GM23248 (cell line): ENCODE results near the gene B3GAT3. TPM values are rescaled to one million over a fixed set of nuclear protein-coding genes. Genes with fewer than 3 reads are reported as not detected.

ENCODE experiments used
- DNase-seq: peaks from one replicate; pipeline ENCODE4 v3.0.0-alpha.2; 2015
- H2AFZ ChIP-seq: fragments of 200-600 bp; sonication (generic); 2 replicates; pipeline ENCODE4 v1.6.1; 2016; ENCODE audit warnings: antibody characterized with exemption
- H3F3A ChIP-seq: fragments of 200-600 bp; sonication (generic); 2 replicates; pipeline ENCODE4 v1.6.1; 2016; ENCODE audit warnings: mild to moderate bottlenecking, antibody characterized with exemption, mixed run types; ENCODE audit not compliant: insufficient read depth
- H3K27ac ChIP-seq: fragments of 200-600 bp; sonication (generic); 2 replicates; pipeline ENCODE4 v1.5.1; 2016; ENCODE audit warnings: mild to moderate bottlenecking
- H3K27me3 ChIP-seq: fragments of 200-600 bp; sonication (generic); replicated peaks from 2 replicates; pipeline ENCODE4 v1.6.1; 2016; ENCODE audit warnings: mild to moderate bottlenecking; ENCODE audit not compliant: insufficient read depth
- H3K36me3 ChIP-seq: fragments of 200-600 bp; sonication (generic); 2 replicates; pipeline ENCODE4 v1.6.1; 2016; ENCODE audit warnings: low read depth, mild to moderate bottlenecking
- H3K4me1 ChIP-seq: fragments of 200-600 bp; sonication (generic); 2 replicates; pipeline ENCODE4 v1.6.1; 2016; ENCODE audit warnings: mild to moderate bottlenecking; ENCODE audit not compliant: insufficient read depth
- H3K4me2 ChIP-seq: fragments of 200-600 bp; sonication (generic); one replicate; pipeline ENCODE4 v1.6.1; 2016; ENCODE audit warnings: mild to moderate bottlenecking; ENCODE audit not compliant: unreplicated experiment
- H3K4me3 ChIP-seq: fragments of 200-600 bp; sonication (generic); 2 replicates; pipeline ENCODE4 v1.5.1; 2016; ENCODE audit warnings: mild to moderate bottlenecking
- H3K79me2 ChIP-seq: fragments of 200-600 bp; sonication (generic); 2 replicates; pipeline ENCODE4 v1.6.1; 2016; ENCODE audit warnings: mild to moderate bottlenecking; ENCODE audit not compliant: insufficient read depth
- H3K9ac ChIP-seq: fragments of 200-600 bp; sonication (generic); 2 replicates; pipeline ENCODE4 v1.6.1; 2016; ENCODE audit warnings: mild to moderate bottlenecking
- H3K9me2 ChIP-seq: fragments of 200-600 bp; sonication (generic); 2 replicates; pipeline ENCODE4 v1.6.1; 2016; ENCODE audit warnings: mixed run types, mild to moderate bottlenecking, moderate library complexity; ENCODE audit not compliant: insufficient read depth
- H3K9me3 ChIP-seq: fragments of 200-600 bp; sonication (generic); one replicate; pipeline ENCODE4 v1.6.1; 2017; ENCODE audit warnings: low read depth
- H4K20me1 ChIP-seq: fragments of 200-600 bp; sonication (generic); 2 replicates; pipeline ENCODE4 v1.6.0; 2016; ENCODE audit not compliant: insufficient read depth
- EZH2 ChIP-seq: fragments of 200-600 bp; sonication (generic); IDR thresholded peaks from 2 replicates; pipeline ENCODE4 v1.6.1; 2018; ENCODE audit warnings: antibody characterized with exemption, mild to moderate bottlenecking; ENCODE audit not compliant: insufficient read depth, poor library complexity, severe bottlenecking
- EZH2phosphoT487 ChIP-seq: fragments of 200-600 bp; sonication (generic); IDR thresholded peaks from 2 replicates; pipeline ENCODE4 v1.6.1; 2018; ENCODE audit warnings: antibody characterized with exemption, moderate library complexity, mild to moderate bottlenecking, low read depth; ENCODE audit not compliant: insufficient read depth
- WGBS, 2 experiments: methylation state at CpG; one replicate each; pipeline ENCODE4 v1.1.6; 2015 to 2017; ENCODE audit warnings: low lambda C conversion rate in 2 of 2, low coverage in 1 of 2; ENCODE audit errors: missing lambda C conversion rate in 2 of 2; 5-methylcytosine and 5-hydroxymethylcytosine counted together
- in situ Hi-C: fragments of 300-500 bp; cut with MboI; formaldehyde crosslinking; loops from 2 replicates; pipeline ENCODE4 v1.15.0; 2020
- polyA plus RNA-seq: library from polyadenylated mRNA; unstranded; fragments of >200 nt; fragmentation: Nextera tagmentation; extraction: Ambion mirVana; gene quantifications from 2 replicates; pipeline ENCODE4 v1.2.1, GENCODE V29; 2016
- total RNA-seq: library from RNA; depleted of rRNA; stranded (reverse); fragments of >200 nt; shearing (Covaris generic); gene quantifications from 2 replicates; pipeline ENCODE4 v1.2.3, GENCODE V29; 2014

B3GAT3 gene
- total and polyA plus RNA-seq, 2 experiments from 2014 or later, result 35.6 to 44.2 TPM

DNA sequence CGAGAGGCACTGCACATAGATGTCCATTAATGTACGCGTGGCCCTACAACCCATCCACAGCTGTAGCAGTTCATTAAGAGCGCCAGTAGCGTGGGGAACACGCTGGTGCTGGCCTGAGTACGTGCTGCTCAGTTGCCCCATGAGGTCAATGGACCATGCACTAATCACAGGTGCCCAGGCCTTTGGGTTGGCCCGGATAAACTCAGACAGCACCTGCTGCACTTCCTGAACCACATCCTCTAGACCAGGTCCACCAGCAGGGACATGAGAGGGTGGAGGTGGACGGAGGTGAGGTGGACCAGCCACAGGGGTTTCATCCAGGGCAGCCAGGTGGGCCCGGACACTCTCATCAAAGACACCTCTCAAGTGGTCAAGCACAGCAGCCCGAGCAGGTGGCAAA is 27.7 kb upstream of the B3GAT3 start:
- H3K36me3 ChIP-seq, result no peaks in the 10 kb centered on the region; the same call in 1 of the 2 replicates
- H3F3A ChIP-seq, result peaks cover 10% of the 10 kb centered on the region; the same call in 1 of the 2 replicates
- peaks cover 25% of the 10 kb centered on the region for H3K4me1 ChIP-seq
- no peak overlapping the region for H2AFZ ChIP-seq
- H3K79me2 ChIP-seq, result peaks cover 62% of the 10 kb centered on the region
- 89 to 90% methylated on average over 11 of the region's 11 CpGs for WGBS, 2 experiments
- no peak overlapping the region for H3K4me3 ChIP-seq
- no peaks in the 10 kb centered on the region for H3K27me3 ChIP-seq
- no peak overlapping the region for H3K4me2 ChIP-seq
- no peaks in the 10 kb centered on the region for H3K9me2 ChIP-seq
- H3K27ac ChIP-seq, result no peak overlapping the region
- in situ Hi-C loops, result no loop called here
- no peak overlapping the region for H3K9ac ChIP-seq
- DNase-seq, result no peak
- H4K20me1 ChIP-seq, result no peaks in the 10 kb centered on the region
- TF ChIP-seq EZH2phosphoT487 (no peak), EZH2 (no peak)
- no peaks in the 10 kb centered on the region for H3K9me3 ChIP-seq

DNA sequence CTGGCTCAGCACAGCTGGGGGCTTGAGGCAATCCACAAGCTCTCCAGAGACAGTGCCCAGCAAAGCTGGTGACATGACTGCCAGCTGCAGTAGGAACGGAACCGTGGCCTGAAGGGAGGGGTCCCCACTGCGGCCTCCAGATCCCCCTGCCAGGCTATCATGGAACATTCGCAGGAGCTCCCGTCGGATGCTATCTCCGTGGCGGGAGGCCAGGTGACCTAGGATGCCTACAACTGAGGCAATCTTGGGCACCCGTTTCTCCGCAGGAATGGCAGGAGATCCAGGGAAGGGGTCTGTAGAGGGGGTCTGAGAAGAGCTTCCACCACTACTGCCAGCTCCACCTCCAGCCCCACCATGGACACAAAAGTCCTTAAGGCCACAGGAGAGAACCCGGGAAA is 27.2 kb upstream of the B3GAT3 start:
- no peaks in the 10 kb centered on the region for H3K9me3 ChIP-seq
- no peak for DNase-seq
- H3K9ac ChIP-seq, result no peak overlapping the region
- 82 to 83% methylated on average over 11 of the region's 11 CpGs for WGBS, 2 experiments
- H3K27me3 ChIP-seq, result no peaks in the 10 kb centered on the region
- H3K79me2 ChIP-seq, result peaks cover 67% of the 10 kb centered on the region
- H3K36me3 ChIP-seq, result no peaks in the 10 kb centered on the region; the same call in 1 of the 2 replicates
- H3K4me1 ChIP-seq, result peaks cover 25% of the 10 kb centered on the region
- no peak for TF ChIP-seq EZH2
- no peak for TF ChIP-seq EZH2phosphoT487
- H4K20me1 ChIP-seq, result no peaks in the 10 kb centered on the region
- no peak overlapping the region for H2AFZ ChIP-seq
- in situ Hi-C loops, result no loop called here
- H3F3A ChIP-seq, result peaks cover 10% of the 10 kb centered on the region; the same call in 1 of the 2 replicates
- H3K27ac ChIP-seq, result no peak overlapping the region
- no peak overlapping the region for H3K4me2 ChIP-seq
- no peak overlapping the region for H3K4me3 ChIP-seq
- no peaks in the 10 kb centered on the region for H3K9me2 ChIP-seq

DNA sequence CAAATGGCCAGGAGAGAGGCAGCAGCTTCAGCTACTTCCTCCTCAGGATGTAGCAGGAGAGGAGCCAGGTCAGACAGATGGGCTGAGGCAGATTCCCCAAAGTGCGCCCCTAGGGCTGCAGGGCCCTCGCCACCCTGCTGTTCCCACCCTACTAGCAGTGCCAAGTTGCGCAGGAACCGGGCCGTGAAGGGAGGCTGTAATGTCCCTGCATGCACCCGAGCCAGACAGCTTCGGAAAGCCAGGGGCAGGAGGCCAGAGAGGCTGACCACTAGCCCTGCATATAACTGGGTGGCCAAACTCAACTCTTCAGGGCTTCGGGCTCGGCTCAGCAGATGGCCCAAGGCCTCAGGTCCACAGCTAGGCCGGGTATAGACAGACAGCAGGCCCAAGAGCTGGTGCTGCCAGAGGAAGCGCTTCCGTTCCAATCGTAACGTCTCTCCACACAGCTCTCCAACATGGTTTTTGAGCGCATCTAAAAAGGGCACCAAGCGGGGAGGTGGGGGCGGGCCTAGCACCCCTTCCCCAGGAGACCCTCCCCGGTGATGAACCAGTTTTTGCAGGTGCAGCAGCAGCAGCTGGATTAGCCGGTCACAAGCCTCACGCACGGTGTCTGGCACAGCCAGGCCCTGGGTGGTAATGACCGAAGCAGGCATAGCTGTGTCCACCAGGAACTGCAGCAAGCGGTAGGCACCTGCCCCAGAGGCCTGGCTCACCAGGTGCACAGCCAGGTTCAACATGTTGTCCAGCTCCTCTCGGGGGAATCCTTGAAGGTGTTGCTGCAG is 26.6 kb upstream of the B3GAT3 start:
- Histone ChIP-seq H3K9ac (0 out of 2 replicates have a peak overlapping the region, but pooled peaks have one; percentile 13), H3K36me3 (no peaks in the 10 kb centered on the region; the same call in 1 of the 2 replicates), H3K4me2 (no peak overlapping the region), H3K27ac (no peak overlapping the region; the same call in 1 of the 2 replicates), H3K27me3 (no peaks in the 10 kb centered on the region), H3K4me3 (no peak overlapping the region), H3K79me2 (peaks cover 73% of the 10 kb centered on the region), H2AFZ (no peak overlapping the region), H3F3A (peaks cover 10% of the 10 kb centered on the region; the same call in 1 of the 2 replicates), H4K20me1 (no peaks in the 10 kb centered on the region), H3K9me2 (no peaks in the 10 kb centered on the region), H3K4me1 (peaks cover 25% of the 10 kb centered on the region), H3K9me3 (no peaks in the 10 kb centered on the region)
- no peak for DNase-seq
- in situ Hi-C loops, result no loop called here
- TF ChIP-seq EZH2 (no peak), EZH2phosphoT487 (no peak)
- WGBS, 2 experiments, result 85 to 87% methylated on average over 24 of the region's 24 CpGs

DNA sequence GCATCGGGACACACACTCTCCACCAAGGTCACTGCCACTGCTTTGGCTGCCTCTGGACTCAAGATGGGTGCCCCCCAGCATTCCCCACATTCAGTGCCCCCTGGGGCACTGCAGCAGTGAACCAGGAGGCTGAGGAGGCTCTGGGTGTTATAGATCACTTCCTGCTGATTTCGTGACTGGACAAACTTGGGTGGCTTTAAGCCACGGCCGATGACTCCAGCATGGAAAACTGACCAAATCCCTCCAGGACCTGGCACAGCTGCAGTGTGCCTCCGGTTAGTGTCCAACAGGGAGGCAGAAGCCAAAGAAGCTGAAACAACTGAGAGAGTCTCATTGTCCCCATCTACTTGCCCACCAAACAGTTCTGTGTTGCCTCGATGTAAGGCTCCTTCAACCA is 25.8 kb upstream of the B3GAT3 start:
- in situ Hi-C loops, result no loop called here

More for the DNA sequence above, 25.8 kb upstream of the B3GAT3 start:
- no peaks in the 10 kb centered on the region for H3K27me3 ChIP-seq
- H3K36me3 ChIP-seq, result peaks cover 5% of the 10 kb centered on the region
- H2AFZ ChIP-seq, result no peak overlapping the region
- H4K20me1 ChIP-seq, result no peaks in the 10 kb centered on the region
- no peak overlapping the region for H3K4me2 ChIP-seq
- H3F3A ChIP-seq, result peaks cover 10% of the 10 kb centered on the region; the same call in 1 of the 2 replicates
- no peaks in the 10 kb centered on the region for H3K9me2 ChIP-seq
- no peak overlapping the region for H3K4me3 ChIP-seq
- 0 out of 2 replicates have a peak overlapping the region, but pooled peaks have one; percentile 13 for H3K9ac ChIP-seq
- peaks cover 76% of the 10 kb centered on the region for H3K79me2 ChIP-seq
- peak; percentile 63 for DNase-seq
- peaks cover 25% of the 10 kb centered on the region for H3K4me1 ChIP-seq
- TF ChIP-seq EZH2phosphoT487 (no peak), EZH2 (no peak)
- H3K27ac ChIP-seq, result peak overlapping the region; percentile 73
- WGBS, 2 experiments, result 33 to 41% methylated on average over 6 of the region's 6 CpGs
- no peaks in the 10 kb centered on the region for H3K9me3 ChIP-seq
